Naive B cell (primary cell): ENCODE data around the gene DCLK3. TPM values are rescaled to one million over a fixed set of nuclear protein-coding genes. Genes with fewer than 3 reads are reported as not detected.

Experiments
- ATAC-seq, 2 donors: fragments of 150-1000 bp; cut with Tn5 transposase; 2 replicates each; pipeline ENCODE4 v1.10.0; 2021; ENCODE audit warnings: low read depth in 2 of 2, mild to moderate bottlenecking in 2 of 2, moderate library complexity in 2 of 2
- DNase-seq: peaks from one replicate; pipeline ENCODE4 v3.0.0; 2022
- H3K27ac Mint-ChIP-seq, 6 donors: one replicate each; pipeline ENCODE4 v1.8.0; 2020 to 2022; ENCODE audit warnings: mild to moderate bottlenecking in 6 of 6, mixed read lengths in 6 of 6, moderate library complexity in 5 of 6, inconsistent platforms in 2 of 6
- H3K27me3 Mint-ChIP-seq, 3 donors: one replicate each; pipeline ENCODE4 v1.8.0; 2021 to 2022; ENCODE audit warnings: mixed read lengths in 3 of 3, mild to moderate bottlenecking in 1 of 3
- H3K36me3 Mint-ChIP-seq, 2 donors: one replicate each; pipeline ENCODE4 v1.8.0; 2020 to 2022; ENCODE audit warnings: mixed read lengths in 2 of 2, inconsistent platforms in 1 of 2, mild to moderate bottlenecking in 1 of 2
- H3K4me1 Mint-ChIP-seq, 3 donors: one replicate each; pipeline ENCODE4 v1.8.0; 2020 to 2022; ENCODE audit warnings: mixed read lengths in 3 of 3, inconsistent platforms in 1 of 3, mild to moderate bottlenecking in 1 of 3, moderate library complexity in 1 of 3
- H3K4me3 Mint-ChIP-seq, 8 donors: one replicate each; pipeline ENCODE4 v1.8.0; 2020 to 2022; ENCODE audit warnings: mild to moderate bottlenecking in 8 of 8, mixed read lengths in 8 of 8, moderate library complexity in 8 of 8, inconsistent platforms in 2 of 8
- H3K9me3 Mint-ChIP-seq, 7 donors: one replicate each; pipeline ENCODE4 v1.8.0; 2020 to 2022; ENCODE audit warnings: mixed read lengths in 7 of 7, mild to moderate bottlenecking in 5 of 7, inconsistent platforms in 2 of 7, moderate library complexity in 1 of 7
- polyA plus RNA-seq, 6 donors: library from polyadenylated mRNA; unstranded; fragments of 300-500 nt; fragmentation: Illumina TruSeq; gene quantifications; one replicate each; pipeline ENCODE4 v1.2.3, GENCODE V29; 2021; ENCODE audit warnings: low read depth in 6 of 6

The DCLK3 gene
- polyA plus RNA-seq, 6 donors from 2014 or later: not detected

- no peak overlapping the region for H3K4me3 Mint-ChIP-seq
- peaks cover 11 to 48% (median 18%) of the 10 kb centered on the region in 3 donors for H3K27me3 Mint-ChIP-seq
- no peak overlapping the region for H3K27ac Mint-ChIP-seq
- H3K4me1 Mint-ChIP-seq: no peaks in the 10 kb centered on the region
- DNase-seq (no peak), ATAC-seq (no peak)
- peaks cover 0 to 4% (median 0%) of the 10 kb centered on the region in 7 donors for H3K9me3 Mint-ChIP-seq
- no peaks in the 10 kb centered on the region for H3K36me3 Mint-ChIP-seq
Measured at GRCh38 chr3:36756269-36756668, 8.1 kb downstream of the DCLK3 start.

DNA sequence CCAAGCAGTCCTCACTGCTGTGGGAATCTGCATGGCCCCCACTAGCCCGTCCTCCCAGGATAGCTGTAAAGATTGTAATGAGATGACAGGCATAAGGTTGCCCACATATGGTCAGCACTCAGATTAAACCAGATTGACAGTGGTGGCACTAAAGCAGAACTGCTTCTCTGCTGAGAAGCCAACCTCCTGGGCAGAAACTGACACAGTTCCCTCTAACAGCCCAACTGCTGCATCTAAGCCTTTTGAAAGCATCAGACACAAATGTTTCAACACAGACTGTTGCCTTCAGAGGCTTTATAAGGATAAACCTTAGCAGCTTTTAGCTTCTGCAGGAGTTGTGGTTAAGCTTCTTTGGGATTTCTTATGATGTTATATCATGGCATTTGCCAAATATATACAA lies 13.0 kb downstream of the DCLK3 start:
- Mint-ChIP-seq H3K27me3 (peaks cover 10 to 39% (median 13%) of the 10 kb centered on the region in 3 donors), H3K4me3 (no peak overlapping the region), H3K36me3 (peaks cover 0 to 8% of the 10 kb centered on the region in 2 donors), H3K9me3 (peaks cover 0 to 13% (median 3%) of the 10 kb centered on the region in 7 donors), H3K4me1 (no peaks in the 10 kb centered on the region), H3K27ac (no peak overlapping the region)
- DNase-seq (no peak), ATAC-seq (no peak)

- Mint-ChIP-seq H3K4me3 (no peak overlapping the region), H3K9me3 (peaks cover 0 to 13% (median 3%) of the 10 kb centered on the region in 7 donors), H3K27me3 (peaks cover 10 to 39% (median 13%) of the 10 kb centered on the region in 3 donors), H3K27ac (no peak overlapping the region), H3K4me1 (no peaks in the 10 kb centered on the region), H3K36me3 (peaks cover 0 to 8% of the 10 kb centered on the region in 2 donors)
- DNase-seq (no peak), ATAC-seq (no peak)
Measured at GRCh38 chr3:36750737-36751136, 13.6 kb downstream of the DCLK3 start.

DNA sequence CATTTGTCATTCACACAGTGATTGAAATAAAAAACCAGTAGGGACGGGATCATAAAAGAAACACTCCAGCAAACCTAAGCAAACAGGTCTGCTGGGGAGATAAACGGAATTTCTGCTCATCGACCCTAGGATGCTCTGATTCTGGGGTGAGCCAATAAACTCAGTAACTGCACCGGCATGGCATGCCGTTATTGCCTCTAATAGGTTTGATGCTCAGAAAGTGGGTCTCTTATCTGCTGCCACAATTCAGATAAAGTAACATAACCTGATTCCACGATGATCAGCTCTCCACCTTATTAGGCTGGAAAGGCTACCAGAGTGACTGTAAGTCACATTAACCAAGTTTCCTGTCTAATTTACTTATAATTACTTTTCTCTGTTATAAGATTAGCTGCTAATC lies 19.6 kb downstream of the DCLK3 start:
- H3K4me3 Mint-ChIP-seq: no peak overlapping the region
- peaks cover 0 to 8% of the 10 kb centered on the region in 2 donors for H3K36me3 Mint-ChIP-seq
- no peaks in the 10 kb centered on the region for H3K4me1 Mint-ChIP-seq
- DNase-seq (no peak), ATAC-seq (no peak)
- no peak overlapping the region for H3K27ac Mint-ChIP-seq
- H3K9me3 Mint-ChIP-seq: peaks cover 0 to 13% (median 3%) of the 10 kb centered on the region in 7 donors
- peaks cover 16 to 24% (median 20%) of the 10 kb centered on the region in 3 donors for H3K27me3 Mint-ChIP-seq

GRCh38 chr3:36743826-36744225 lies 20.5 kb downstream of the DCLK3 start:
- H3K36me3 Mint-ChIP-seq: peaks cover 0 to 3% of the 10 kb centered on the region in 2 donors
- ATAC-seq (no peak), DNase-seq (no peak)
- no peak overlapping the region for H3K27ac Mint-ChIP-seq
- H3K27me3 Mint-ChIP-seq: peaks cover 11 to 24% (median 16%) of the 10 kb centered on the region in 3 donors
- H3K4me3 Mint-ChIP-seq: no peak overlapping the region
- H3K9me3 Mint-ChIP-seq: peaks cover 0 to 13% (median 3%) of the 10 kb centered on the region in 7 donors
- H3K4me1 Mint-ChIP-seq: no peaks in the 10 kb centered on the region

GRCh38 chr3:36741285-36741684 lies 23.1 kb downstream of the DCLK3 start:
- H3K4me1 Mint-ChIP-seq: no peaks in the 10 kb centered on the region
- H3K4me3 Mint-ChIP-seq: no peak overlapping the region
- no peak for DNase-seq
- peaks cover 6 to 25% (median 14%) of the 10 kb centered on the region in 3 donors for H3K27me3 Mint-ChIP-seq
- no peak for ATAC-seq
- no peaks in the 10 kb centered on the region for H3K36me3 Mint-ChIP-seq
- no peak overlapping the region for H3K27ac Mint-ChIP-seq
- H3K9me3 Mint-ChIP-seq: no peaks in the 10 kb centered on the region

- ATAC-seq (no peak), DNase-seq (no peak)
- Mint-ChIP-seq H3K36me3 (no peaks in the 10 kb centered on the region), H3K27ac (no peak overlapping the region), H3K4me1 (no peaks in the 10 kb centered on the region), H3K4me3 (no peak overlapping the region), H3K27me3 (peaks cover 6 to 25% (median 14%) of the 10 kb centered on the region in 3 donors), H3K9me3 (no peaks in the 10 kb centered on the region)
Measured at GRCh38 chr3:36740787-36741186, 23.6 kb downstream of the DCLK3 start.

- Mint-ChIP-seq H3K36me3 (no peaks in the 10 kb centered on the region), H3K27ac (no peak overlapping the region), H3K27me3 (peaks cover 3 to 25% (median 14%) of the 10 kb centered on the region in 3 donors), H3K4me3 (no peak overlapping the region), H3K4me1 (no peaks in the 10 kb centered on the region), H3K9me3 (no peaks in the 10 kb centered on the region)
- ATAC-seq (no peak), DNase-seq (no peak)
Measured at GRCh38 chr3:36738702-36739101, 25.7 kb downstream of the DCLK3 start.

- no peak overlapping the region for H3K4me3 Mint-ChIP-seq
- H3K27me3 Mint-ChIP-seq: peaks cover 0 to 19% (median 9%) of the 10 kb centered on the region in 3 donors
- no peaks in the 10 kb centered on the region for H3K9me3 Mint-ChIP-seq
- H3K36me3 Mint-ChIP-seq: no peaks in the 10 kb centered on the region
- DNase-seq (no peak), ATAC-seq (no peak)
- H3K4me1 Mint-ChIP-seq: no peaks in the 10 kb centered on the region
- H3K27ac Mint-ChIP-seq: no peak overlapping the region
Measured at GRCh38 chr3:36736301-36736700, 28.1 kb downstream of the DCLK3 start.

- ATAC-seq: no peak
- H3K27ac Mint-ChIP-seq: no peak overlapping the region
- peaks cover 0 to 18% (median 7%) of the 10 kb centered on the region in 3 donors for H3K27me3 Mint-ChIP-seq
- no peak overlapping the region for H3K4me3 Mint-ChIP-seq
- H3K9me3 Mint-ChIP-seq: no peaks in the 10 kb centered on the region
- DNase-seq: no peak
- no peaks in the 10 kb centered on the region for H3K36me3 Mint-ChIP-seq
- no peaks in the 10 kb centered on the region for H3K4me1 Mint-ChIP-seq
Measured at GRCh38 chr3:36734742-36735141, 29.6 kb downstream of the DCLK3 start.

- Mint-ChIP-seq H3K4me1 (no peaks in the 10 kb centered on the region), H3K36me3 (no peaks in the 10 kb centered on the region), H3K27ac (no peak overlapping the region), H3K4me3 (no peak overlapping the region), H3K9me3 (no peaks in the 10 kb centered on the region), H3K27me3 (peaks cover 5 to 20% (median 10%) of the 10 kb centered on the region in 3 donors)
- DNase-seq: no peak
- ATAC-seq: no peak
Measured at GRCh38 chr3:36733723-36734122, 30.6 kb downstream of the DCLK3 start.

GRCh38 chr3:36733162-36733696 lies 31.1 kb downstream of the DCLK3 start:
- Mint-ChIP-seq H3K27me3 (peaks cover 5 to 18% (median 14%) of the 10 kb centered on the region in 3 donors), H3K4me3 (no peak overlapping the region), H3K27ac (peak overlapping the region in 1 of 6 donors; percentile 9), H3K9me3 (no peaks in the 10 kb centered on the region), H3K4me1 (no peaks in the 10 kb centered on the region), H3K36me3 (no peaks in the 10 kb centered on the region)
- DNase-seq (no peak), ATAC-seq (no peak)

GRCh38 chr3:36730966-36731365 lies 33.4 kb downstream of the DCLK3 start:
- Mint-ChIP-seq H3K36me3 (no peaks in the 10 kb centered on the region), H3K27me3 (peaks cover 6 to 17% (median 9%) of the 10 kb centered on the region in 3 donors), H3K9me3 (no peaks in the 10 kb centered on the region), H3K27ac (peak overlapping the region in 1 of 6 donors; percentile 1), H3K4me3 (no peak overlapping the region), H3K4me1 (no peaks in the 10 kb centered on the region)
- ATAC-seq: no peak
- no peak for DNase-seq

DNA sequence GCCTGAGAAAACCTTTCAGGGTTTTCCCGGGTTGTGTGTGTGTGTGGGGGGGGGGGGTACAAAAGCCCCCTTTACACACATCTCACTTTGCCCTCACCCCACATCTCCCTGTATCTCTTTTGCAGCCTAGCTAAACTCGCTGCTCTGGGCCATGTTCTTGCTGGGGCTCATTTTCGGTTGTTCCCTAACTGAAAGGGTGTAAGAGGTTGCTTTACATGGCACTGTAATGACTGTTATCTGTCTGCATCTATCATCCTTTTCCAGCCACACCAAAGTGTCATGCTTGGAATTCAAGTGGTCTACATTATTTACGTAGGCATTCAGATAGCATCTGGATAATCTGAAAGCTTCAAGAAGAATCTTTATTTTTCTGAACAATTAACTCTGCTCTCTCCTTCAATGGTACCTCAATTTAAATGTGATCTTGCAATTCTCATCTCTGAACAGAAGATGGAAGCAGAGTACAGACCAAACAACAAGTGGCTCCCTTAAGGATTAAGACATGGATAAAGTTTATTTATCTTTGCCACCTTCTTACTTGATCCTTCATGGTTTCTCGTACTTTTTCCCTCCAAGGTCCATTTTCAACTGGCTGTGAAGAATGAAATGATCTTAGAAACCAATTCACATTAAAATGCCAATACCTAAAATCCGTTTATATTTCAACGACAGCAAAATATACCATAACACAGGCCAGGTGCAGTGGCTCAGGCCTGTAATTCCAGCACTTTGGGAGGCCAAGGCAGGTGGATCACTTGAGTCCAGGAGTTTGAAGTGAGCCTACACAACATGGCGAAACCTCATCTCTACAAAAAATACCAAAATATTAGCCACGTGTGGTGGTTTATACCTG lies 34.9 kb downstream of the DCLK3 start:
- Mint-ChIP-seq H3K27me3 (peaks cover 6 to 17% (median 9%) of the 10 kb centered on the region in 3 donors), H3K36me3 (no peaks in the 10 kb centered on the region), H3K27ac (no peak overlapping the region), H3K9me3 (peaks cover 0 to 4% (median 0%) of the 10 kb centered on the region in 7 donors), H3K4me3 (no peak overlapping the region), H3K4me1 (no peaks in the 10 kb centered on the region)
- no peak for DNase-seq
- ATAC-seq: no peak
